Measurements from ENCODE around the gene STARD4. TPM values are rescaled to one million over a fixed set of nuclear protein-coding genes. Genes with fewer than 3 reads are reported as not detected.

Gene STARD4
- total RNA-seq, 2 donors from 2014 or later: 6.0 to 10.9 TPM

- Histone ChIP-seq H3K27ac (no peak overlapping the region), H3K36me3 (replicated peaks in 1 of 2; ENCODE audit: insufficient read depth in 1 of 2, low read depth in 2 of 2) (no peaks in the 10 kb centered on the region), H3K27me3 (no peaks in the 10 kb centered on the region), H3K9me3 (no peaks in the 10 kb centered on the region), H3K4me3 (no peak overlapping the region), H3K4me1 (no peaks in the 10 kb centered on the region)
- DNase-seq (no peak), ATAC-seq (no peak)
- TF ChIP-seq POLR2A (IDR thresholded peaks at IDR 0.05) (no peak), CTCF (IDR thresholded peaks at IDR 0.05) (no peak)
- 61 to 71% methylated on average over 3 of the region's 3 CpGs for whole genome bisulfite sequencing, 2 donors
- intact Hi-C loops (cut with DNase I): no loop called here
Observed at GRCh38 chr5:111556501-111556900, 44.2 kb upstream of the STARD4 start.

- DNase-seq: no peak
- no peak for ATAC-seq
- intact Hi-C loops (cut with DNase I): no loop called here
- TF ChIP-seq POLR2A (IDR thresholded peaks at IDR 0.05): no peak
- TF ChIP-seq CTCF (IDR thresholded peaks at IDR 0.05): no peak
- Histone ChIP-seq H3K9me3 (no peaks in the 10 kb centered on the region), H3K4me3 (no peak overlapping the region), H3K27ac (no peak overlapping the region), H3K36me3 (replicated peaks in 1 of 2; ENCODE audit: insufficient read depth in 1 of 2, low read depth in 2 of 2) (no peaks in the 10 kb centered on the region), H3K27me3 (no peaks in the 10 kb centered on the region), H3K4me1 (no peaks in the 10 kb centered on the region)
- WGBS, 2 donors: 79 to 90% methylated on average over 1 of the region's 1 CpG
Observed at GRCh38 chr5:111555760-111556159, 43.4 kb upstream of the STARD4 start.

- 0 to 52% methylated on average over 1 of the region's 1 CpG for WGBS, 2 donors
- intact Hi-C loops (cut with DNase I): loop anchor here (5.0 kb wide), 1 partner anchor 593 kb away; no protein-coding TSS in a partner anchor
- DNase-seq: no peak
Observed at GRCh38 chr5:111553868-111554267, 41.5 kb upstream of the STARD4 start.

GRCh38 chr5:111552896-111553295 lies 40.6 kb upstream of the STARD4 start:
- Histone ChIP-seq H3K4me3 (no peak overlapping the region), H3K4me1 (peaks cover 10% of the 10 kb centered on the region), H3K9me3 (no peaks in the 10 kb centered on the region), H3K36me3 (replicated peaks in 1 of 2; ENCODE audit: insufficient read depth in 1 of 2, low read depth in 2 of 2) (no peaks in the 10 kb centered on the region), H3K27ac (no peak overlapping the region), H3K27me3 (no peaks in the 10 kb centered on the region)
- WGBS, 2 donors: 89% methylated on average over 1 of the region's 1 CpG
- no peak for ATAC-seq
- intact Hi-C loops (cut with DNase I): loop anchor here (5.0 kb wide), 1 partner anchor 594 kb away; no protein-coding TSS in a partner anchor
- TF ChIP-seq CTCF (IDR thresholded peaks at IDR 0.05): no peak
- TF ChIP-seq POLR2A (IDR thresholded peaks at IDR 0.05): no peak
- no peak for DNase-seq

More at GRCh38 chr5:111553868-111554267, 41.5 kb upstream of the STARD4 start:
- ATAC-seq: no peak
- H3K27ac ChIP-seq: no peak overlapping the region
- H3K27me3 ChIP-seq: no peaks in the 10 kb centered on the region
- H3K9me3 ChIP-seq: no peaks in the 10 kb centered on the region
- peaks cover 7% of the 10 kb centered on the region for H3K4me1 ChIP-seq
- no peaks in the 10 kb centered on the region for H3K36me3 ChIP-seq (replicated peaks in 1 of 2; ENCODE audit: insufficient read depth in 1 of 2, low read depth in 2 of 2)
- TF ChIP-seq POLR2A (IDR thresholded peaks at IDR 0.05) (no peak), CTCF (IDR thresholded peaks at IDR 0.05) (no peak)
- no peak overlapping the region for H3K4me3 ChIP-seq

GRCh38 chr5:111552492-111552891 lies 40.2 kb upstream of the STARD4 start:
- Histone ChIP-seq H3K4me3 (no peak overlapping the region), H3K36me3 (replicated peaks in 1 of 2; ENCODE audit: insufficient read depth in 1 of 2, low read depth in 2 of 2) (no peaks in the 10 kb centered on the region), H3K27me3 (no peaks in the 10 kb centered on the region), H3K27ac (no peak overlapping the region), H3K9me3 (no peaks in the 10 kb centered on the region), H3K4me1 (peaks cover 10% of the 10 kb centered on the region)
- no peak for ATAC-seq
- WGBS, 2 donors: 77 to 82% methylated on average over 2 of the region's 2 CpGs
- intact Hi-C loops (cut with DNase I): loop anchor here (5.0 kb wide), 1 partner anchor 595 kb away; no protein-coding TSS in a partner anchor
- TF ChIP-seq CTCF (IDR thresholded peaks at IDR 0.05): no peak
- TF ChIP-seq POLR2A (IDR thresholded peaks at IDR 0.05): no peak
- DNase-seq: no peak

All from body of pancreas (tissue), 4 donors.